ENCODE measurements around the gene STX19. TPM values are rescaled to one million over a fixed set of nuclear protein-coding genes. Genes with fewer than 3 reads are reported as not detected.

The STX19 gene
- total RNA-seq, 1 experiment from 2014 or later: not detected

- no peak overlapping the region for H3K4ac ChIP-seq (ENCODE audit: low read depth, low read length)
- no peak overlapping the region for H3K23ac ChIP-seq (ENCODE audit: insufficient read length, low read depth, low read length)
- H3K4me3 Mint-ChIP-seq: no peak overlapping the region
- H3K4me1 Mint-ChIP-seq: 0 out of 4 replicates have a peak, but pooled peaks cover 0 to 2% of the 10 kb centered on the region in 2 experiments
- H3K56ac ChIP-seq (ENCODE audit: insufficient read length, low read depth, low read length): no peak overlapping the region
- no peak for TF ChIP-seq CTCF (conservative IDR thresholded peaks at IDR 0.05)
- no peaks in the 10 kb centered on the region for H3K4me1 ChIP-seq (ENCODE audit: insufficient read depth, low read length)
- H3K27me3 Mint-ChIP-seq (ENCODE audit: low read depth): no peaks in the 10 kb centered on the region
- no peaks in the 10 kb centered on the region for H3K79me2 ChIP-seq (ENCODE audit: insufficient read depth, low read length)
- H3K9me3 ChIP-seq (ENCODE audit: control insufficient read depth, low read depth, low read length): no peaks in the 10 kb centered on the region
- H2AFZ ChIP-seq (ENCODE audit: low read length): no peak overlapping the region
- no peak overlapping the region for H3K14ac ChIP-seq (ENCODE audit: insufficient read depth, low read length)
- peaks cover 13 to 21% (median 16%) of the 10 kb centered on the region in 3 experiments for H3K36me3 Mint-ChIP-seq (ENCODE audit: insufficient read depth in 1 of 3, low read depth in 3 of 3)
- H2BK15ac ChIP-seq (ENCODE audit: low read depth, low read length): no peak overlapping the region
- no peak overlapping the region for H3K18ac ChIP-seq (ENCODE audit: insufficient read length, low read depth, low read length)
- no peak overlapping the region for H2BK5ac ChIP-seq (ENCODE audit: insufficient read length, low read length)
- no peaks in the 10 kb centered on the region for H3K27me3 ChIP-seq (ENCODE audit: insufficient read depth, low read length)
- H3T11ph ChIP-seq (ENCODE audit: low read length): no peak overlapping the region
- H3K9me3 Mint-ChIP-seq: peaks cover 0 to 4% of the 10 kb centered on the region in 2 experiments; a peak in 1 of 5 replicates
- no peak overlapping the region for H2BK120ac ChIP-seq (ENCODE audit: low read depth, low read length, poor library complexity, severe bottlenecking)
- H2AK5ac ChIP-seq (ENCODE audit: insufficient read length, low read length): no peak overlapping the region
- no peak overlapping the region for H3K4me2 ChIP-seq (ENCODE audit: insufficient read depth, insufficient read length, low read length)
- no peak overlapping the region for H4K5ac ChIP-seq (ENCODE audit: insufficient read length, low read depth, low read length)
- no peaks in the 10 kb centered on the region for H3K79me1 ChIP-seq (ENCODE audit: insufficient read depth, low read depth, low read length, poor library complexity, severe bottlenecking)
- no peaks in the 10 kb centered on the region for H3K23me2 ChIP-seq (ENCODE audit: insufficient read length, low read depth, low read length, poor library complexity, severe bottlenecking)
- no peak overlapping the region for H3K27ac ChIP-seq (ENCODE audit: insufficient read length, low read depth, low read length)
- no peak overlapping the region for H4K91ac ChIP-seq (ENCODE audit: insufficient read length, low read depth, low read length)
- H3K27ac Mint-ChIP-seq: no peak overlapping the region
- DNase-seq: no peak
- H4K20me1 ChIP-seq (ENCODE audit: control insufficient read depth, insufficient read depth, insufficient read length): no peaks in the 10 kb centered on the region
- H3K9ac ChIP-seq (ENCODE audit: extremely low read depth, insufficient read length, low read length): no peak overlapping the region
- WGBS (ENCODE audit: extremely low coverage, insufficient read length, low lambda C conversion rate): no CpG with 5 or more reads among the region's 6 CpGs
- H4K8ac ChIP-seq (replicated peaks; ENCODE audit: insufficient read length, low read depth, low read length): no peak overlapping the region
- H2BK20ac ChIP-seq (ENCODE audit: low read depth, low read length, poor library complexity, severe bottlenecking): no peak overlapping the region
- H2BK12ac ChIP-seq (ENCODE audit: insufficient read length, low read depth, low read length): no peak overlapping the region
These were observed 42.0 kb upstream of the STX19 start for GRCh38 chr3:94070341-94070911.
